Measurements from ENCODE around the gene PRICKLE3.

The PRICKLE3 gene

DNA sequence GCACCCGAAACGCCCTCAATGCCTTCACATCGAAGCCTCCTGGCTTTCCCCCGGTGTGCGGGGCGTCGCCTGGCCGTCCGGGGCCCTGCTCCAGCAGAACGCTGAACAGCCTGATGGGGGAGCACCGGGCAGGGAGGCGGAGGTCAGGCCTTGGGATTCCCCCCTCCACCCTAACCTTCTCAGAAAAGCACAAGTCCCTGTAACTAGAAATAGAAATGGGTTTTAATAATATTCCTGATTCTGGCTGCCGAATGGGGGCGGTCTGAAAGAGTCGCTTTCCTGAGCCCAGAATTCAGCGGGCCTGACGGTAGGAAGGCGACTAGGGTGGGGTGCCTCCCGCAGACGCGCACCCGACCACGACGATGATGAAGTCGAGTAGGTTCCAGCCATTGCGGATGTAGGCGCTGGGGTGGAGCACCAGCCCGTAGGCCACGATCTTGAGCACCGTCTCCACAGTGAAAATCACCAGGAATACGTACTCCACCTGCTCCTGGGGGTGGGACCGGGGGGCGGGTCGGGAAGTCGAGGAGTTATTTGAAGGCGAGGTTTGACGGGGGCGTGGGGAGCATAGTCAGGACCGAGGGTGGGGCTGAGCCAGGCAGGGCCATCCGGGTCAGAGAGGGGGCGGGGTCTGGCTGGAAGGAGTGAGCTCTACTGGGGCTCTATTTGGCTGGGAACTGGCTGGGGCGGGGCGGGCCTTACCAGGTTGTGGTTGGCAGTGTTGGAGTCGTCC lies 44.5 kb upstream of the PRICKLE3 start:
- H3K4me3 ChIP-seq (ENCODE audit: low read depth, low read length): peak overlapping the region; percentile 3
- TF ChIP-seq, protein P1, sequence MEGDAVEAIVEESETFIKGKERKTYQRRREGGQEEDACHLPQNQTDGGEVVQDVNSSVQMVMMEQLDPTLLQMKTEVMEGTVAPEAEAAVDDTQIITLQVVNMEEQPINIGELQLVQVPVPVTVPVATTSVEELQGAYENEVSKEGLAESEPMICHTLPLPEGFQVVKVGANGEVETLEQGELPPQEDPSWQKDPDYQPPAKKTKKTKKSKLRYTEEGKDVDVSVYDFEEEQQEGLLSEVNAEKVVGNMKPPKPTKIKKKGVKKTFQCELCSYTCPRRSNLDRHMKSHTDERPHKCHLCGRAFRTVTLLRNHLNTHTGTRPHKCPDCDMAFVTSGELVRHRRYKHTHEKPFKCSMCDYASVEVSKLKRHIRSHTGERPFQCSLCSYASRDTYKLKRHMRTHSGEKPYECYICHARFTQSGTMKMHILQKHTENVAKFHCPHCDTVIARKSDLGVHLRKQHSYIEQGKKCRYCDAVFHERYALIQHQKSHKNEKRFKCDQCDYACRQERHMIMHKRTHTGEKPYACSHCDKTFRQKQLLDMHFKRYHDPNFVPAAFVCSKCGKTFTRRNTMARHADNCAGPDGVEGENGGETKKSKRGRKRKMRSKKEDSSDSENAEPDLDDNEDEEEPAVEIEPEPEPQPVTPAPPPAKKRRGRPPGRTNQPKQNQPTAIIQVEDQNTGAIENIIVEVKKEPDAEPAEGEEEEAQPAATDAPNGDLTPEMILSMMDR (IDR thresholded peaks at IDR 0.05; ENCODE audit: low read depth, low read length): peak; percentile 13
- DNase-seq (ENCODE audit: low read depth, low spot score): no peak
- in situ Hi-C loops (cut with HindIII; ENCODE audit: low sequenced_read_pairs): no loop called here

DNA sequence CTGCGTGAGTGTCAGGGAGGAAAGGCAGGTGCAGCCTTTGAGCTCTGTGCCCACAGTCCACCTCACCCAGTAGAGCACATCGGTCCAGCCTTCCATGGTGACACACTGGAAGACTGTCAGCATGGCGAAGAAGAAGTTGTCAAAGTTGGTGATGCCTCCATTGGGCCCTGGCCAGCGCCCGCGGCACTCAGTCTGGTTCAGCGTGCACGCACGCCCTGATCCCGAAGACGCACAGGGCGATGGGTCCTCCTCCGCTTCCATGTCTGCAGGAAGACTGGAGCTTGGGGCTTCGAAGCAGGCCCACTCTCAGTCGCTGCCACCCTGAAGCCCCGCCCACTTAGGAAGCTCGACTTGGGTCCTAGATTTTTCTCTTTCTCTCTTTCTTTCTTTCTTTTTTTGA lies 42.0 kb upstream of the PRICKLE3 start:
- in situ Hi-C loops (cut with HindIII; ENCODE audit: low sequenced_read_pairs): no loop called here

DNA sequence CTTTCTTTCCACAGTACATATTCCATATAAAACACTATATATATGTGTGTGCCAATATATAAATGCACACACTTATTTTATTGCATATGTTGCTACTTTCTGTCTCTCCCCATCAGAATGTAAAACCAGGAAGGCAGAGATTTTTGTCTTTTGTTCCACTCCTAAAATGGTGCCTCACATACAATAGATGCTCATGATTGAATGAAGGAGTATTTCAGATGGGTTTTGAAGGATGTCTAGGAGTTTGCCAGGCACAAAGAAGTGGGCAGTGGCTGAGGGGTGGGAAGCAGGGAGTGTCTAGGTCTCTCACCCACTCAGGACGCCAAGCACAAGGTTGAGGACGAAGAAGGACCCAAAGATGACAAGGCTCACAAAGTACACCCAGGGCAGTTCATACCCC lies 41.6 kb upstream of the PRICKLE3 start:
- in situ Hi-C loops (cut with HindIII; ENCODE audit: low sequenced_read_pairs): no loop called here
- TF ChIP-seq, protein P1 (IDR thresholded peaks at IDR 0.05; ENCODE audit: low read depth, low read length): no peak
- DNase-seq (ENCODE audit: low read depth, low spot score): no peak
- H3K4me3 ChIP-seq (ENCODE audit: low read depth, low read length): no peak overlapping the region

More for the DNA sequence above, 42.0 kb upstream of the PRICKLE3 start:
- TF ChIP-seq, protein P1 (IDR thresholded peaks at IDR 0.05; ENCODE audit: low read depth, low read length): no peak
- no peak overlapping the region for H3K4me3 ChIP-seq (ENCODE audit: low read depth, low read length)
- DNase-seq (ENCODE audit: low read depth, low spot score): no peak

DNA sequence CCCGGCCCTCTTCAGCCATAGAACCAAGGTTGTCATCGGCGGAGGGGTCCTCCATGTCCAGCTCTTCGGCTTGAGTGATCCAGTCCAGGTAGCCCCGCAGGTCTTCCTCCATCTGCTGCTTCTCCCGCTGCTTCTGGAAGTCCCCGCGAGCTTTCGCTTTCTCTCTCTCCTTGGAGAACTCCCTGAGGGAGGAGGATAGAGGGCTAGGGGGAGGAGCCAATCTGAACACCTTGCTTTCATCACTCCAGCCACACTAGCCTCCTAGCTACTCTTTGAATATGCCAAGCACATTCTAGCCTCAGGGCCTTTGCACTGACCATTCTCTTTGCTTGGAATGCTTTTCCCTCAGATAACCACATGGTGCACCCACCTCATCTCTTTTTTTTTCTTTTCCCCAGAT lies 40.8 kb upstream of the PRICKLE3 start:
- TF ChIP-seq, protein P1 (IDR thresholded peaks at IDR 0.05; ENCODE audit: low read depth, low read length): no peak
- H3K4me3 ChIP-seq (ENCODE audit: low read depth, low read length): no peak overlapping the region
- in situ Hi-C loops (cut with HindIII; ENCODE audit: low sequenced_read_pairs): no loop called here
- no peak for DNase-seq (ENCODE audit: low read depth, low spot score)

DNA sequence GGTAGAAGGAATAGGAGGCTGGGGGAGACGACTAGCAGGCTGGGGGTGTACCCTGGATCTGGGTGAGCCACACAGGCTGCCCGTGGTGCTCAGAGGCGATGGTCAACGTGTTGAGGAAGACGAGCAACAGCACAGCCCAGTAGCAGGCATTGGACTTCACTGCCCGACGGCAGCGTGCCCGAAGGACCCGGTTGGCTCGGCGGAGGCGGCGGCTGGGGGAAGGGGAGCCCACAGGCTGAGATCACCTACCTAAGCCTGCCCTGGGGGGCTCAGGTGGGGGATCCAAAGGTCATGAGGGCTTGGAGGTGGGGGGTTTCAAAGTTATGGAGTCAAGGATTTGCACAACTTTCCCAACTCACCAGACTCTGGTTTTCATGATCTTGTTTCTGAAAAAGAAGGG lies 39.7 kb upstream of the PRICKLE3 start:
- TF ChIP-seq, protein P1 (IDR thresholded peaks at IDR 0.05; ENCODE audit: low read depth, low read length): no peak
- DNase-seq (ENCODE audit: low read depth, low spot score): no peak
- in situ Hi-C loops (cut with HindIII; ENCODE audit: low sequenced_read_pairs): no loop called here
- no peak overlapping the region for H3K4me3 ChIP-seq (ENCODE audit: low read depth, low read length)

DNA sequence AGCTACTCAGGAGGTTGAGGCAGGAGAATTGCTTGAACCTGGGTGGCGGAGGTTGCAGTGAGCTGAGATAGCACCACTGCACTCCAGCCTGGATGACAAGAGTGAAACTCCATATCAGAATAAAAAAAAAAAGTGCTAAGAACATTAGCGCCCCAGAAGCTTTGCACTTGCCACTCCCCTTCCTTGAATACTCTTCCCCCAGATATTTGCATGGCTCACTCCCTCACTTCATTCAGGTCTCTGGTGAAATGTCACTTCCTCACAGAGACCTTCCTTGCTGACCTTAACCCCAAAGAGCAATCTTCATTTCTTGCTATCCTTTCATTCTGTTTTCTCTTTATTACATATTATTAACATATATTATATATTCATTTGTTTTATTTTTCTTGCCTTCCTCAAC lies 35.7 kb upstream of the PRICKLE3 start:
- DNase-seq (ENCODE audit: low read depth, low spot score): no peak
- TF ChIP-seq, protein P1 (IDR thresholded peaks at IDR 0.05; ENCODE audit: low read depth, low read length): no peak
- in situ Hi-C loops (cut with HindIII; ENCODE audit: low sequenced_read_pairs): no loop called here
- no peak overlapping the region for H3K4me3 ChIP-seq (ENCODE audit: low read depth, low read length)

Measured in astrocyte of the spinal cord (primary cell).